Activated naive CD8-positive, alpha-beta T cell (primary cell): Measurements from ENCODE around the gene NSF.
"Not testable (repeated sequence)": the region's sequence is repeated elsewhere in the genome, so short reads cannot be mapped to it uniquely, and the experiment has no call there.

Experiments
- H3K27ac Mint-ChIP-seq: one replicate; pipeline ENCODE4 v1.8.0; 2021; ENCODE audit warnings: mixed read lengths
- H3K27me3 Mint-ChIP-seq: one replicate; pipeline ENCODE4 v1.8.0; 2021; ENCODE audit warnings: mixed read lengths
- H3K36me3 Mint-ChIP-seq: one replicate; pipeline ENCODE4 v1.8.0; 2021; ENCODE audit warnings: mixed read lengths
- H3K4me1 Mint-ChIP-seq: one replicate; pipeline ENCODE4 v1.8.0; 2021; ENCODE audit warnings: low read depth, mixed read lengths
- H3K4me3 Mint-ChIP-seq: one replicate; pipeline ENCODE4 v1.8.0; 2021; ENCODE audit warnings: mild to moderate bottlenecking, mixed read lengths
- H3K9me3 Mint-ChIP-seq: one replicate; pipeline ENCODE4 v1.8.0; 2021; ENCODE audit warnings: low read depth, mixed read lengths

The NSF gene

DNA sequence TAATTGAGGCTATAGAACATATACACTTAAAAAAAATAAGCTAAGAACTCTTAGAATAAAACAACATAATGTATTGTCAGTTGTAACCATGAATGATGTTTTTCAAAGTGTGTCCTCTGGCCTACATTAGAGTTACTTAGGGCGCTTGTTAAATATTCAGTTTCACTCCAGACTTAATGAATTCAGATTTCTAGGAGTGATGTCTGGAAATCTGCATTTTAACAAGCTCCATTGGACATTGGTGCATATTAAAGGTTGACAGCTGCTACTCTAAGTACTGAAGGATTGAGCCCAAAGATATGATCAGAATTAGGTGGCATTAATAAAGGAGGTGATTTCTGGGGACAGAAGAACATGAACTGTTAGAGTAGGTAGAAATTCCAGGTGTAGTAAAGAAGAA is 72.7 kb downstream of the NSF start:
- not testable (repeated sequence) for H3K4me3 Mint-ChIP-seq, H3K36me3 Mint-ChIP-seq, H3K27me3 Mint-ChIP-seq, H3K4me1 Mint-ChIP-seq, H3K9me3 Mint-ChIP-seq, H3K27ac Mint-ChIP-seq

DNA sequence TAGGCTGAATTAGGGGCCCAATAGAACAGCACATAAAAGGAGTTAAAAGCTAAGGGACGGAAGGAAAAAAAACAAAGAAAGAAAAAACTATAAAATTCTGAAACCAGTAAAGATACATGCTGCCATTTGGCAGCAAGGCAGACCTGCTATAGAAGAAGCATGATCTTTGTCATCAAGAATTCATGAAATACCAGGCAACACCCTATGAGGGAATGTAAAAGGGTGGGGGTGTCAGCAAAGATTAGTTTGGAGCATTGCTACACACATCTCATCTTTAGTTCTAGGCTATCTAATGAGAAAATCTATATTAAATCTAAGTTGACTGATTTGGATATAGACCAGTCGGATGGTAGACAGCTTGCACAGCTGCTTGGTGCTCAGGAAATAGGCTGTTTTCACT is 73.1 kb downstream of the NSF start:
- not testable (repeated sequence) for H3K36me3 Mint-ChIP-seq, H3K27ac Mint-ChIP-seq, H3K9me3 Mint-ChIP-seq, H3K4me3 Mint-ChIP-seq, H3K4me1 Mint-ChIP-seq, H3K27me3 Mint-ChIP-seq

DNA sequence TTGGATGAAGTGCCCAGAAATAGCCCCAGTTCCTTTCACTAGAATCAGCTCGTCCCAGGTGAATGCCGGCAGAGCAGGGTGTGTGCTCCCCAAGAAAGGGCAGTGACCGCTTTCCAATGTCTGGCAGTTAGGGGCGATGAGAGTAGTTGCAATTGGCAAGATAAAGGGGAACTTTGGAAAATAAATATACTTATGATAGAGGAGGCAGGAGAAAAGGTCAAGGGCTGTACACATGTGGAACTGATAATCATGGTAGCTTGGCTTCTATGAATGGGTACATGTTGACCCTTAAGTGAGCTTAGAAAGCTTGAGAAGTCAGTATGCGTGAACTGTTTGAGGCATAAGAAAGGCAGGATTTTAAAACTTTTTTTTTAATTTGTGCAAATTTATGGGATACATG is 75.5 kb downstream of the NSF start:
- H3K27ac Mint-ChIP-seq, H3K9me3 Mint-ChIP-seq, H3K36me3 Mint-ChIP-seq, H3K4me1 Mint-ChIP-seq, H3K27me3 Mint-ChIP-seq, H3K4me3 Mint-ChIP-seq: not testable (repeated sequence)

DNA sequence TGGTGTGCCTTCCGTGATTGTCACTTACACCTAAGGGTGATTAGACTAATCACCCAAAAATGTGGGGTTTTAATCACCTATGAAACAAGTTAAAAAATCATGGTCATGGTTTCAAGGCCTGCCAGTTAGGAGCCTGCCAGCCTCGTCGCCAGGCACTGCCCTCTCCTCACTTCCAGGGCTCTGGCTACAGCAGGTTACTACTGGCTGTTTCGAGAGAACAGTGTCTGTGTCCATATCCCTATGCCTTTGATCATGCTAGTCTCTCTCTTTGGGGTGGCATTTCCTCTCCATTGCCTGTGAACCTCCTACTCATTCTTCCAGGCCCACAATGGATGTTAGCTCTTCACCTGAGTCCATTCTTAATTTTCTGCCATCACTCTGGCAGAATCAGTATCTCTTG is 80.3 kb downstream of the NSF start:
- H3K27ac Mint-ChIP-seq, H3K9me3 Mint-ChIP-seq, H3K36me3 Mint-ChIP-seq, H3K27me3 Mint-ChIP-seq, H3K4me1 Mint-ChIP-seq, H3K4me3 Mint-ChIP-seq: not testable (repeated sequence)

DNA sequence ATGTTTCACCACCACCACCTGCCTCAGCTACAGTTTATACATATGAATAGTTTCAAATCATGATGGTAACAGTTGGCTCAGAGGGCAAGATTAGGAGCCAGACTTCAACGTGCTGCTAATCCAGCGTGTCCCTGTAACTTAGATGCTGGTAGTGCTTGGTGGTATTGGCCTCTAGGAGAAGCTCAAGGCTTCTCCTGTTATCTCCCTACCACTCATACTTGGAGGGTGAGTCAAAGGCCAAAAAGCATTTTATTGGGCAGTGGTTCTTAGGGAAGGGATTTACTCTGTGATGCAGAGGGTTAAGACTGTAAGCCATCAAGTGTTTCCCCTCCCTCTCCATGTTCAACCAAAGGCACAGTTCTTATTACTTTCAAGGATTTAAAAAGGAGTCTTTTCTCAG is 82.3 kb downstream of the NSF start:
- H3K27me3 Mint-ChIP-seq, H3K36me3 Mint-ChIP-seq, H3K4me1 Mint-ChIP-seq, H3K27ac Mint-ChIP-seq, H3K9me3 Mint-ChIP-seq, H3K4me3 Mint-ChIP-seq: not testable (repeated sequence)

DNA sequence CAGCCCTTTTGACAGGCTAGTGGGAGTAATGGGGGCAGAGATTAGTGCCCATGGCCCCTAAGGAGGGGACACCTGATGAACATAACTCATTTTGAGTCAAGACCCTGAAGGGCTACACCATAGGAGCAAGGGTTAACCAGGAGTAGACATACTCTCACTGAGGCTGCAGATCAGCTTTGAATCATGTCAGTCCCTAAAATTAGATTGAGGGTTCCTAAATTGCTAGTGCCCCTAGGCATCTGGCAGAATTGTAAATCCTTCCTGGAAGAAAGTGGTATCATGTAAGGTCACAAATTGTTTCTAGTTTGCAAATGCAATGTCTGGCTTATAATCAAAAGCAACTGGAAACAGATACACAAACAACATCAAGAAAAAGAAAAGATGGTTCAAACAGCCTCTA is 87.3 kb downstream of the NSF start:
- H3K36me3 Mint-ChIP-seq, H3K4me3 Mint-ChIP-seq, H3K4me1 Mint-ChIP-seq, H3K9me3 Mint-ChIP-seq, H3K27me3 Mint-ChIP-seq, H3K27ac Mint-ChIP-seq: not testable (repeated sequence)

DNA sequence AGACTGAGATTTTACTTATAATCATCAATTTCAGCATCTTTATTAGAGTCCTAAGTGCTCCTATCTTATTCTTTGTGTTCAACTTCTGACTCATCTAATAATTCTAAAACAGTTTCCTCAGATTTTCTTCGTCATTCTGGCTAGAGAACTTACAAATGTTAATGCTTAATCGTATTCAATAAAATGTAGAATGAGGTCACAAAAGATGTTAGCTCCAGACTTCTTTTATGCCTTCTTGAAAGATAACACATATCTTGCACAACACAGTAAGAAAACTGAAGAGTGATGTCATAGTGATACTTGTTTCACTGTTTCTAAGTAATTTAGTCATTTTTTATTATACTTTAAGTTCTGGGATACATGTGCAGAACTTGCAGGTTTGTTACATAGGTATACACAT is 93.2 kb downstream of the NSF start:
- H3K36me3 Mint-ChIP-seq = not testable (repeated sequence)

DNA sequence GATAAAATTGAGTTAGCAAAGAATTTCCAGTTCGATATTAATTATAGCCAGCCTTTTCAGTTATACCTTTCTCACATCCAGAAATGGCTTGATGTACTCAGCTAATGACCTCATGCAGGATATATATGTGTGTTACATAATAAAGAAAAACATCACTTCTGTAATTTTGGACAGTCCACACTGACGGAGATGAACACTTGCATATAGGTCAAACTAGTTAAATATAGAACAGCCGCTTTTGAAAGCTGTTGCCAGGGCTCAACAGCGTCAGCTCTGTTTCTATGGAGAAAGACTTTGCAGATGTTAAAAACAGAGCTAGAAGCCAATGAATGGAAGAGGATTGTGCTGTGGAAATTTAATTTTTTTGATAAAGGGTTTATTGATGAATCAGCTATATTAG is 94.8 kb downstream of the NSF start:
- not testable (repeated sequence) for H3K9me3 Mint-ChIP-seq, H3K27ac Mint-ChIP-seq, H3K27me3 Mint-ChIP-seq, H3K4me1 Mint-ChIP-seq, H3K36me3 Mint-ChIP-seq, H3K4me3 Mint-ChIP-seq

More for the DNA sequence above, 93.2 kb downstream of the NSF start:
- H3K27me3 Mint-ChIP-seq, H3K4me3 Mint-ChIP-seq, H3K9me3 Mint-ChIP-seq, H3K4me1 Mint-ChIP-seq, H3K27ac Mint-ChIP-seq: not testable (repeated sequence)

DNA sequence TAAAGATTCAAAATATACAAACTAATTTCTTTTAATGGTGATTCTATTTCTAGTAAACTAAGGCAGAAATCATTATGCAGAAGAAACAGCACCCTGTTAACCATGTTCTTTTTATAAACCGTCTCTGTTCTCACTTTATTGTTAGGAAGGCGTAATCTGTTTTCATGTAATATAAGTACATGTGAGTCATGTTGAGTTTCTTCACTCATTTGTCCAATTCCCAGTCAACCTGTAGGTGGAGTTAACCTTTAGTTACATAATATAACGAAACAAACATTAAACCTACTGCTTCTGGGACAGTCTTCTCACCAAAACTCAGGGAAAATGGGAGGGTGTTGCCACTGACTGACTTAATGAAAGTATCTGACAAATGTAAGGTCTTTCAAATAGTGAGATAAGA is 101.7 kb downstream of the NSF start:
- H3K4me1 Mint-ChIP-seq, H3K27ac Mint-ChIP-seq, H3K9me3 Mint-ChIP-seq, H3K27me3 Mint-ChIP-seq, H3K36me3 Mint-ChIP-seq, H3K4me3 Mint-ChIP-seq: not testable (repeated sequence)

DNA sequence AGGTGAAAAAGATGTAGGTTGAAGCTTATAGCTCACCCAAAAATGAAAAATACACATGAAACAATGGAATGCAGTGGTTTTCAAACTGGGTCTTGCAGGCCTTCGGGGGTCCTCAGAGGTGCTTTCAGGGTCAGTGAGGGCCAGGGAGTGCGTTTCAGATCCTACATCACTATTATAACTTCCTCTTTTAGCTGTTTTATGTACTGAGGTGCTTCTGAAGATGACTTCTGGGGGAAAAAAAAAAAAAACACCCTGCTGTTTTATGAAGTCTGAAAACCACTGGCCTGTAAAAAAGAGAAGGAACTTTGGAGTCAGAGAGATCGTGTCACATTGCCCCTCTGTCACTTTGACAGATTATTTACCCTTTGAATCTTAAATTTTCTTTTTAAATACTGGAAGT is 102.8 kb downstream of the NSF start:
- H3K27me3 Mint-ChIP-seq, H3K36me3 Mint-ChIP-seq, H3K4me3 Mint-ChIP-seq, H3K4me1 Mint-ChIP-seq, H3K27ac Mint-ChIP-seq, H3K9me3 Mint-ChIP-seq: not testable (repeated sequence)

DNA sequence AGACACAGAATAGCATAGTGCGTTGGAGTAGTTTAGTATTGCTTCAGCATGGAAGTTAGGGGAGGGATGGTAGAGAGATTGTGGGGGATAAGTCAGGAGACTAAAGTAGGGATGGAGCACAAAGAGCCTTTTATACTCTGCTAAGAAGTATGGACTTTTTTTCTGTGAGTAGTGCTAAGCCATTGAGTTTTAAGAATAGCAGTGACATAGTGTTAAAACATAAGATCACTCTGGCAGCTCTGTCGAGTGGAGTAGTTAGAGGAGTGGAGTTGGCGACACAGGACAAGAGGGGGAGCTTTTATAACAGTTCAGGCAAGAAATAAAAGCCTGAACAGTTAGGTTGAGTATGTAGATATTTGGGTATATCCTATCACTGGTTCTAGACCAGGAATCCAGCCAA is 106.1 kb downstream of the NSF start:
- not testable (repeated sequence) for H3K9me3 Mint-ChIP-seq

DNA sequence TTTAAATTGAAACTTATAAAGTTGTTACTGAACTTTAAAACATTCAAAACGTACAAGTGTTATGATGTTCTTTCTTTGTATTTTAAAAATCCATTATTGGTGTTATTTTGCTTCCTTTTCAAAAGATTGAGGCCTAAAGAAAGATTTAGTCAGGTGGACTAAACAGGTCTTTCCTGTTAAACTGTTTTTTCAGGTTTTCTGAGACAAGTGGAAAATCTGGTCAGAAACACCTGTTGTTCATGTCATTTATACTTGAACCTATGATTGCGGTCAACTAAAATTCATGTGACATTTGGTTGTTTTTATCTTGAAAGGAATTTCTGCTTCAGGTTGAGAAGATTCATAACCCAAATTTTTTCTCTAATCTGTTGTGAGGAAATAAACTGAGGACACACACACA is 108.5 kb downstream of the NSF start:
- not testable (repeated sequence) for H3K9me3 Mint-ChIP-seq, H3K36me3 Mint-ChIP-seq, H3K27ac Mint-ChIP-seq, H3K27me3 Mint-ChIP-seq, H3K4me3 Mint-ChIP-seq, H3K4me1 Mint-ChIP-seq

More for the DNA sequence above, 106.1 kb downstream of the NSF start:
- H3K27ac Mint-ChIP-seq, H3K4me1 Mint-ChIP-seq, H3K36me3 Mint-ChIP-seq, H3K4me3 Mint-ChIP-seq, H3K27me3 Mint-ChIP-seq: not testable (repeated sequence)

DNA sequence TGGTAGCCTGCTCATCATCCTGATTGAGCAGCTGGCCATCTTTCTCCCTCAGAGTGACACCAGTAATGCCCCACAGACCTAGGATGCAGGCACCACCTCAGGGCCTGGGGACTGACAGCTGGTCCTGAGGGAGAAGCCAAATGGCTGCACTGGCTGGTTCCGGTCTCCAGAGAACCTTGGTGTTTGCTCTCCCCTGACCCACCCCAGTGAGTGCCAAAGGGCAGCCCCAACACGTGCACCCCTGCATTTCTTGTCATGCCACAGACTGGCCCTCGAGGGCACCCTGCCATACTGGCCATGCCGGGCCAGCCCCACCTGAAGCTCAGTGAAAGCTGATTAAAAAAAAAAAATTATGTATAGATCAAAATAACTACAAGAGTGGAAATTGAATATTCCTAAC is 127.5 kb downstream of the NSF start:
- Mint-ChIP-seq H3K27ac (no peak overlapping the region), H3K36me3 (peaks cover 6% of the 10 kb centered on the region)

DNA sequence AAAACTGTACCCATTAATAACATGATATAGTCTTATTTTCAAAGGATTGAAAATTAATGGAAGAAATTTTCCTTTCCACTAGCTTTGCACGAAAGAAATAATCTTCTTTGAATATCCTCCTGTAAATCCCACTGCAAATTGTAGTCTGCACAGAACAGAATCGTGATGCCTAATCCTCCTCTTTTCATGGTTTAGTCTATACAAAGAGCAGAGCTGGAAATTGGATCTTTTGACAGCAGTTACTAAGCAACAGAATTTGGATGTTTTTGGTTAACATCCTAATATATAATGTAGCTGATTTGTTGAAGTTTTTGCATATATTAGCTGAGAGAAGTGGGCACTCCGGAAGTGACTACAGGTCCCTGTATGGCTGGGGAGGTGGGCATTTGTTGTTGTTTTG is 129.4 kb downstream of the NSF start:
- H3K27ac Mint-ChIP-seq = no peak overlapping the region
- H3K4me3 Mint-ChIP-seq = no peak overlapping the region
- peaks cover 5% of the 10 kb centered on the region for H3K36me3 Mint-ChIP-seq
- no peaks in the 10 kb centered on the region for H3K27me3 Mint-ChIP-seq
- H3K9me3 Mint-ChIP-seq = no peaks in the 10 kb centered on the region
- no peaks in the 10 kb centered on the region for H3K4me1 Mint-ChIP-seq

More for the DNA sequence above, 127.5 kb downstream of the NSF start:
- Mint-ChIP-seq H3K9me3 (no peaks in the 10 kb centered on the region), H3K27me3 (no peaks in the 10 kb centered on the region), H3K4me1 (peaks cover 4% of the 10 kb centered on the region), H3K4me3 (no peak overlapping the region)

DNA sequence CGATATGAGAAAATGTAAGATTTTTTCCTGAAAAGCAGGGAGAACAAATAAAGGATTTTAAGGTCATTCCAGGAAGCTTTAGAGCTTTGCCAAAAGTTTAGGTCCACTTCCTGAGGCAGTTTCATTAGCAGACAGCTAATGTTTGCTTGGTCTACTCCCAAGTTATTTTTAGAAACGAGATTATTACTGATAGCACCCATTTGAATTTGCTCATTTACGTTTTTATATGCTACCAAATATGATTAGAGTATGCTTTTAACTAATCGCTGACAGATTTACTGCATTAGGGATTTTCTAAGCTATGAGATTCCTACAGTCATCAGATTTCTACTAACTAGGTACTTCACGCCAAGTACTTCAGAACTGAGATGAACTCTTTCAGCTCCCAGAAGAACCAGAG is 129.9 kb downstream of the NSF start:
- peaks cover 5% of the 10 kb centered on the region for H3K36me3 Mint-ChIP-seq
- H3K4me1 Mint-ChIP-seq = no peaks in the 10 kb centered on the region
- H3K27ac Mint-ChIP-seq = no peak overlapping the region
- H3K9me3 Mint-ChIP-seq = no peaks in the 10 kb centered on the region
- H3K27me3 Mint-ChIP-seq = no peaks in the 10 kb centered on the region
- H3K4me3 Mint-ChIP-seq = no peak overlapping the region

DNA sequence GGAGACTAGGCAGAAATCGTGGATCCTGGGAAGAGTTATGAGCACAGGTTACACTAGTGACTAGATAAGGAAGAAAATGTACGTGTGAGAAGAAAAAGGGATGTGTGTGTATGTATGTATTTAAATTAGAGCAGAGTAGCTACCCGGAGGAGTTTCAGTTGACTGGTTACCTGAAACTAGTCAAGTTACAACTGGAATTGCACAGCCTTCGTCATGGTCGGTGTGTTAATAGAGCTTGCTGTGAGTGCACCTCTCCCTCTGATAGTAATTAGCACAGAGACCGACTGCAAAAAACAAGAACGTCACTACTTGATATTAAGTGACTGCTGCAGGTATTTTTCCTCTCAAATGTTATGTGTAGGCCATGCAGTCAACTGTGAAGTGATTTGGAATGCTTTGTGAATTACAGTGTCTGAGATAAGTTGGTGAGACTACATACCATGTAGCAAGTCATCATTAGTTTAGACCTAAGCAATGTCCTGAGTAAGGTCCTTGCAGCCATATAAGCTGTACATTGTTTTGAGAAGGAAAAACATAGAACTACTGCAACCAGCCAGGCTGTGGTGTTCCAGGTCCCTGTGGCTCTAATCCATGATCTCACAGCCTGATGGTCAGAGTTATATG is 132.3 kb downstream of the NSF start:
- peaks cover 9% of the 10 kb centered on the region for H3K36me3 Mint-ChIP-seq
- no peak overlapping the region for H3K4me3 Mint-ChIP-seq
- H3K27me3 Mint-ChIP-seq = no peaks in the 10 kb centered on the region
- no peaks in the 10 kb centered on the region for H3K9me3 Mint-ChIP-seq
- H3K4me1 Mint-ChIP-seq = no peaks in the 10 kb centered on the region
- no peak overlapping the region for H3K27ac Mint-ChIP-seq

DNA sequence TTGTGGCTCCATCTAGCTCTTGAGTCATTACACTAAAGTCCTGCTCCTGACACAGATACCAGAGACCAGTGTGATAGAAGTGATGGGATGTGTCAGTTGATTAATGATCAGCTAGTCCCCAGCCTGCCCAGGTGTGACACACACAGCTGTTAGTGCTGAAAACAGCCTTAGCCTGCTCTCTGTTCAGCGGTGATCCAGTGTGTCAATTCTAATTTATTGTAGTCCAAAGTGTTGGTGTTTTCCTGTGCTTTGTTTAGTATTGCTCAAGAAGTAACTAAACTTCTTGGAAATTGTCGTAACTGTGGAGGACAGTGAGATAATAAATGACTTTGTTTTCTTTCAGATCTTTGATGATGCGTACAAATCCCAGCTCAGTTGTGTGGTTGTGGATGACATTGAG is 135.7 kb downstream of the NSF start:
- no peak overlapping the region for H3K4me3 Mint-ChIP-seq
- peaks cover 8% of the 10 kb centered on the region for H3K36me3 Mint-ChIP-seq
- H3K27me3 Mint-ChIP-seq = no peaks in the 10 kb centered on the region
- no peak overlapping the region for H3K27ac Mint-ChIP-seq
- H3K4me1 Mint-ChIP-seq = no peaks in the 10 kb centered on the region
- no peaks in the 10 kb centered on the region for H3K9me3 Mint-ChIP-seq
